Common myeloid progenitor, CD34-positive (primary cell): Measurements from ENCODE around the gene MYO10.

ENCODE experiments used
- CTCF ChIA-PET: fragments of 350-600 bp; sonication (Branson Sonifier 250); formaldehyde crosslinking; loops from one replicate; lab custom pipeline; 2021; ENCODE audit warnings: antibody characterized with exemption; lab: Charles Lee
- POLR2A ChIA-PET: fragments of 350-600 bp; sonication (Branson Sonifier 250); formaldehyde crosslinking; loops from one replicate; lab custom pipeline; 2021; ENCODE audit warnings: antibody characterized with exemption; lab: Charles Lee
- DNase-seq, 3 donors: peaks; one replicate each; pipeline versions ENCODE4 v3.0.0 to v3.0.0-alpha.2; 2013
- H3K27ac ChIP-seq, 2 experiments: 1 replicate in 1 of 2; 2 replicates in 1 of 2; pipeline ENCODE4 v1.7.0; 2013; ENCODE audit warnings: inconsistent platforms in 2 of 2, low read length in 2 of 2, mild to moderate bottlenecking in 2 of 2, low read depth in 1 of 2, moderate library complexity in 1 of 2; ENCODE audit not compliant: severe bottlenecking in 2 of 2, insufficient read depth in 1 of 2, poor library complexity in 1 of 2
- H3K27me3 ChIP-seq, 5 experiments: replicated peaks in 2 of 5; 1 replicate in 3 of 5; 2 replicates in 2 of 5; pipeline versions ENCODE4 v1.6.1 to v1.7.0; 2013; ENCODE audit warnings: low read length in 4 of 5, mild to moderate bottlenecking in 2 of 5, moderate library complexity in 2 of 5, inconsistent platforms in 1 of 5; ENCODE audit not compliant: insufficient read depth in 5 of 5, control insufficient read depth in 4 of 5
- H3K36me3 ChIP-seq, 4 experiments: 1 replicate in 2 of 4; 2 replicates in 2 of 4; pipeline versions ENCODE4 v1.6.1 to v1.7.0; 2013; ENCODE audit warnings: low read length in 3 of 4, control low read depth in 1 of 4, mild to moderate bottlenecking in 1 of 4; ENCODE audit not compliant: control insufficient read depth in 4 of 4, insufficient read depth in 4 of 4
- H3K4me1 ChIP-seq, 4 experiments: 1 replicate in 3 of 4; 2 replicates in 1 of 4; pipeline versions ENCODE4 v1.6.1 to v1.7.1; 2013; ENCODE audit warnings: low read length in 3 of 4, mild to moderate bottlenecking in 3 of 4, control low read depth in 1 of 4, inconsistent platforms in 1 of 4, moderate library complexity in 1 of 4; ENCODE audit not compliant: control insufficient read depth in 4 of 4, insufficient read depth in 4 of 4; ENCODE audit errors: control extremely low read depth in 1 of 4
- H3K4me3 ChIP-seq, 7 experiments: 1 replicate in 4 of 7; 2 replicates in 3 of 7; pipeline versions ENCODE4 v1.5.1 to v1.7.0; 2013; ENCODE audit warnings: mild to moderate bottlenecking in 7 of 7, low read length in 6 of 7, moderate library complexity in 6 of 7, inconsistent platforms in 2 of 7, low read depth in 2 of 7, control low read depth in 1 of 7; ENCODE audit not compliant: insufficient read depth in 4 of 7, control insufficient read depth in 1 of 7; ENCODE audit errors: extremely low read depth in 1 of 7
- H3K9me3 ChIP-seq, 5 experiments: 1 replicate in 4 of 5; 2 replicates in 1 of 5; pipeline versions ENCODE4 v1.6.1 to v1.7.1; 2013; ENCODE audit warnings: low read length in 4 of 5, mild to moderate bottlenecking in 2 of 5, inconsistent platforms in 1 of 5, low read depth in 1 of 5, moderate library complexity in 1 of 5; ENCODE audit not compliant: control insufficient read depth in 4 of 5, insufficient read depth in 2 of 5; ENCODE audit errors: control extremely low read depth in 1 of 5
- WGBS: methylation state at CpG from one replicate; pipeline ENCODE4 v1.1.5; 2013; ENCODE audit not compliant: insufficient coverage; 5-methylcytosine and 5-hydroxymethylcytosine counted together

MYO10 gene

DNA sequence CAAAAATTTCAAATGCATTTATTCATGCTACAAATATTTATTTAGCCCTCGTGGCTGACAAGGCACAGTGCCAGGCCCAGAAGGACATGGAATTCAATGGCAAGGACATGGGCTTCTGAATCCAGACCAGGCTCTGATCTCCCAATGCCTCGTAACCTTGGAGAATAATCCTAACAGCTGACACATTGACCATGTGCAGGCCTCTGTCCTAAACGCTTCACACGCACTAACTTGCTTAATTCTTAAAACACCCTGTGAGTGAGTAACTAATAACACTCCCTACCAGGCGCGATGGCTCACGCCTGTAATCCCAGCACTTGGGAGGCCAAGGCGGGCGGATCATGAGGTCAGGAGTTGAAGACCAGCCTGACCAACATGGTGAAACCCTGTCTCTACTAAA, 33.2 kb downstream of the MYO10 start:
- CTCF ChIA-PET, result no interaction called here
- WGBS, result 99% methylated on average over 9 of the region's 9 CpGs
- H3K27ac ChIP-seq, result no peak overlapping the region
- H3K36me3 ChIP-seq, result no peaks in the 10 kb centered on the region
- no peaks in the 10 kb centered on the region for H3K4me1 ChIP-seq
- H3K4me3 ChIP-seq, result no peak overlapping the region
- DNase-seq, result no peak
- POLR2A ChIA-PET, result no interaction called here
- no peaks in the 10 kb centered on the region for H3K9me3 ChIP-seq
- H3K27me3 ChIP-seq, result peaks cover 0 to 2% (median 0%) of the 10 kb centered on the region in 5 experiments

DNA sequence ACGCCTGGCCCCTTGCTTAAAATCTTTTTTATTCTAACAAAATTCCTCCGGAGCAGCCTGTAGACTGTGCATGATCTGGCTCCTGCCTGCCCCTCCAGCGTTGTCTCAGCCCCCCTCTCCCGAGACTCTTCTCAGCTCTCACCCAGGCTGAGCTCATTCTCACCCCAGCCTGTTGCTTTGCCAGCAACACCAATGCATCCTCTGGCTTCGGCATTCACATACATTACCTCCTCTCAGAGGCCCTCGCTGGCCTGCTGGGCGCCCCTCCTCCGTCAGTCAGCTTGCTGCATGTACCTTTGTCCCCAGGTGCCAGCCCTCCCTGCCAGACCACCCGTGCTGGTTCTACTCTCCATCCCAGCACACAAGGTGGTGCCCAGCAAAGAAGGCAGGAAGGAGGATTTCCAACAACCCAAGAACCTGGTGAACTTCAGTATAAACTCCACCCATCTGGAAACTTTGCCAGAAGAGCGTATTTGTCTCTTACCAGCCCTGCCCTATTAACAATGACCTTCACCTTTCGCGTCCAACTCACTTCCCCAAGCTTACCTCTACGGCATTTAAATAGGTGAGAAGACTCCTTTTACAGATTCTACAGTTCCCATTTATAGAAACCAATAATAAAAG, 35.0 kb downstream of the MYO10 start:
- Histone ChIP-seq H3K9me3 (no peaks in the 10 kb centered on the region), H3K4me1 (no peaks in the 10 kb centered on the region), H3K4me3 (no peak overlapping the region), H3K27me3 (peaks cover 0 to 3% (median 0%) of the 10 kb centered on the region in 5 experiments), H3K36me3 (no peaks in the 10 kb centered on the region), H3K27ac (no peak overlapping the region)
- 95% methylated on average over 11 of the region's 13 CpGs for WGBS
- ChIA-PET CTCF (no interaction called here), POLR2A (interaction anchor here (0.7 kb wide), 1 partner anchor 1892 kb away, joined by 3 read pairs; no protein-coding TSS in a partner anchor)
- no peak for DNase-seq

DNA sequence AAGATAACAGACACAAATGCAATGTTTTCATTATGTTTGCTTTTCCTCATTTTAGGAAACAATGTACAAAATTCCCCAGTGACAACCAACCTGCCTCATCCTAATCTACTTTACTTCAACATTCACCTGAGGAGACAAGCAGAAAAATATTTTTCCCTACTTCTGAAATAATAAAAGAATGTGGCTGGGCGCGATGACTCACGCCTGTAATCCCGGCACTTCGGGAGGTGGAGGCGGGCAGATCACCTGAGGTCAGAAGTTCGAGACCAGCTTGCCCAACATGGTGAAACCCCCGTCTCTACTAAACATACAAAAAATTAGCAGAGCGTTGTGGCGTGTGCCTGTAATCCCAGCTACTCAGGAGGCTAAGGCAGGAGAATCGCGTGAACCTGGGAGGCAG, 36.9 kb downstream of the MYO10 start:
- Histone ChIP-seq H3K4me3 (no peak overlapping the region), H3K27ac (no peak overlapping the region), H3K4me1 (no peaks in the 10 kb centered on the region), H3K27me3 (peaks cover 0 to 3% (median 0%) of the 10 kb centered on the region in 5 experiments), H3K9me3 (no peaks in the 10 kb centered on the region), H3K36me3 (no peaks in the 10 kb centered on the region)
- DNase-seq, result no peak
- ChIA-PET POLR2A (no interaction called here), CTCF (no interaction called here)
- WGBS, result 100% methylated on average over 10 of the region's 12 CpGs

DNA sequence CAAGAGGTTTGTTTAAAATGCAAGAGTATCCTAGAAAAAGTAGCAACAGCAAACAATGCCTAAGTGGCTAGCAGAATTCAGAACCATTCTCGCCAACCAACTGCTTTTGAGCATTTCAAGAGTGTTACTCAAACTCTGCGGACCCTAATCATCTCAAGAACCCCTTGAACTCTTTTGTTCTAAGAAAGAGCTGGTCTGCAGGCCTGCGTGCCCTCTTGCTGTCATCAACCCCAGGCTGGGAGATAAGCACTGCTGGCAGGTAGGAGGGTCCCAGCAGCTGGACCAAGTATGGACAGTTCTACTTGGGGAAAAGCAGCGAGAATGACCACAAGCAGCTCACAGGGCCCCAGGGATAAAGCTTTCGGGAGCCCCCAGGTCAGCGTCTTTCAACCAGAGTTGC, 38.3 kb downstream of the MYO10 start:
- no peaks in the 10 kb centered on the region for H3K36me3 ChIP-seq
- peaks cover 0 to 3% (median 0%) of the 10 kb centered on the region in 5 experiments for H3K27me3 ChIP-seq
- ChIA-PET POLR2A (no interaction called here), CTCF (no interaction called here)
- H3K27ac ChIP-seq, result no peak overlapping the region
- H3K9me3 ChIP-seq, result no peaks in the 10 kb centered on the region
- no peak overlapping the region for H3K4me3 ChIP-seq
- 100% methylated on average over 4 of the region's 6 CpGs for WGBS
- no peaks in the 10 kb centered on the region for H3K4me1 ChIP-seq
- DNase-seq, result no peak

DNA sequence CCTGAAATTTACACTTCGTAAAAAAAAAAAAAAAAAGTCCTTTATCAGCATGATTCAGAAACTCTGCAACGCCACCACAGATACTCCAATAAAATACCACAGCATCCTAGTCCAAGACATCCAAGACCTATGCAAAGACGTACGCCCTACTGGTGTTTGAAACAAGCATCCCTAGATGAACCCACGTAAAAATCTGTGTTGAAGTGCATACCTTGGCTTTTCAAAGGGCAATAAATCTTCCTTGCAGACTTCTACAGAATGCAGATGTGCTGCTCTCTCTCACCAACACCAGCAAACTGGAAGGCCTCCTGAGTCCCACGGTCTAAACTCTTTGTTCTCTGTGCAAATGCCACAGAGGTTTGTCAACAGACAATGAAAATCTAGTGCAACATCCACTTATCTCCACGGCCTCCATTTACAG, 38.8 kb downstream of the MYO10 start:
- ChIA-PET POLR2A (no interaction called here), CTCF (no interaction called here)
- Histone ChIP-seq H3K36me3 (no peaks in the 10 kb centered on the region), H3K4me3 (no peak overlapping the region), H3K9me3 (no peaks in the 10 kb centered on the region), H3K4me1 (no peaks in the 10 kb centered on the region), H3K27me3 (peaks cover 0 to 3% (median 0%) of the 10 kb centered on the region in 5 experiments), H3K27ac (no peak overlapping the region)
- peak in 1 of 3 donors; percentile 7 for DNase-seq
- 49% methylated on average over 5 of the region's 7 CpGs for WGBS

DNA sequence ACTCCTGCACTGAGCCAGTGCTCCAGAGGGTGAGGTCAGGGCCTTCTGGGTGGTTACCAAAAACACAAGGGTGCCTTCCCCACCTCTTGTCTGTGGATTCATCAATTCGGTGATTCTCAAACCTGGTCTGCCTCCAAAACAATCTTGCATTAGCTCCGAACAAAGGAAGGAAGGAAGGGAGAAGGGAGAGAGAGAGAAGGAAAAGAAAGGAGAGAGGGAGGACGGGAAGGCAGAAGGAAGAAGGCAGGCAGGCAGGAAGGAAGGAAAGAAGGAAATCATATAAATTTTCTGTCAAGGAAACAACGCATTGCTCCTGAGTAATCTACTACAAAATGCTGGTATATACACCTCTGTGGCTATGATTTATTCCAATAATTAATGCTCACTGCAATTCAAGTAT, 39.3 kb downstream of the MYO10 start:
- CTCF ChIA-PET, result no interaction called here
- Histone ChIP-seq H3K27ac (no peak overlapping the region), H3K9me3 (no peaks in the 10 kb centered on the region), H3K27me3 (peaks cover 0 to 3% (median 0%) of the 10 kb centered on the region in 5 experiments), H3K4me3 (no peak overlapping the region), H3K36me3 (no peaks in the 10 kb centered on the region), H3K4me1 (no peaks in the 10 kb centered on the region)
- DNase-seq, result no peak
- POLR2A ChIA-PET, result no interaction called here
- 83% methylated on average over 2 of the region's 4 CpGs for WGBS

DNA sequence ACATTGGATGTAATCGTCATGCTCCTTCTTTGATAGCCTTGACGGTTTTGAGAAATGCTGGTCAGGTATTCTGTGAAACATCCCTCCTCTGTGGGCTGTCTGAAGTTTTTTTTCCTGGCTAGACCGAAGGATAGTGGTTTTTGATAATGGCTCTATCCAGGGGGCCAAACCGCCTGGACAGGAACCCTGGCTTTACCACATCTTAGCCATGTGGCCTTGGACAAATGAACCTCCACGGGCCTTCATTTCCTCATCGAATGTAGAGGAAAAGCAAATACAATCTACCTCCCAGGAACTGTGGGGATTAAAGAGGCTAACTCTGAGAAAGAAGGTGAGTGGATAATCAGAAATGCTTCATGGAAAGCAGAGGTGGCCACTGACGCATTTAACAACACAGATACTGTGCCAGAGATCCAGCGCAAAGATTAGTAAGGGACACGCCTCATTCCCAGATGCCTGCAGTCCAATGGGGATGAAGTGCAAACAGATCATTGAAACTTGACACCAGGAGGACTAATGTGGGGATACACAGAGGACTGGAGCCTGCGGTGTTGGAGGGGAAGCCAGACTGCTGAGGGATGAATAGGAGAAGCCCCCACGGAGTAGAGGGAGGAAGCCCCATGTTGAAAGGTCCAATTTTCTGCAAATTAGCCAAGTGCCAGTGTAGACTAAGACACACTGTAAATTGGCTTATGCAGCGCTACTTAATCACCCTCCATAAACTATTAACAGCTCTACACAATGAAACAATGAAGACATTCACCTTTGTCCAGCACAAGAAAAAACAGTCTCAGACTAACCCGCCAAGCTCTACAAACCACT, 41.6 kb downstream of the MYO10 start:
- H3K36me3 ChIP-seq, result no peaks in the 10 kb centered on the region
- H3K27ac ChIP-seq, result no peak overlapping the region
- H3K4me1 ChIP-seq, result no peaks in the 10 kb centered on the region
- H3K4me3 ChIP-seq, result no peak overlapping the region
- no peaks in the 10 kb centered on the region for H3K9me3 ChIP-seq
- CTCF ChIA-PET, result no interaction called here
- DNase-seq, result no peak
- 92% methylated on average over 9 of the region's 13 CpGs for WGBS
- peaks cover 0 to 3% (median 0%) of the 10 kb centered on the region in 5 experiments for H3K27me3 ChIP-seq
- POLR2A ChIA-PET, result no interaction called here
